Breast epithelium (tissue), 4 donors: ENCODE measurements around the gene PHOSPHO1. TPM values are rescaled to one million over a fixed set of nuclear protein-coding genes. Genes with fewer than 3 reads are reported as not detected.

Experiments
- DNase-seq, 2 donors: peaks; one replicate each; pipeline ENCODE4 v3.0.0-alpha.2; 2019; ENCODE audit warnings: low spot score in 2 of 2
- H3K27ac ChIP-seq, 2 donors: fragments of 200-600 bp; sonication (generic) in 1 of 2; one replicate each; pipeline ENCODE4 v1.5.1; 2016 to 2019; ENCODE audit warnings: mild to moderate bottlenecking in 1 of 2
- H3K27me3 ChIP-seq, 2 donors: fragments of 200-600 bp; sonication (generic) in 1 of 2; one replicate each; pipeline versions ENCODE4 v1.5.1 to v1.6.0; 2017 to 2019; ENCODE audit warnings: control low read depth in 1 of 2, mild to moderate bottlenecking in 1 of 2
- H3K36me3 ChIP-seq: fragments of 200-600 bp; one replicate; pipeline ENCODE4 v1.5.1; 2019
- H3K4me1 ChIP-seq, 2 donors: fragments of 200-600 bp; sonication (generic); one replicate each; pipeline ENCODE4 v1.5.1; 2016 to 2019; ENCODE audit warnings: control low read depth in 1 of 2
- H3K4me3 ChIP-seq, 3 donors: fragments of 200-600 bp; sonication (generic); 1 replicate in 2 of 3; 2 replicates in 1 of 3; pipeline ENCODE4 v1.5.1; 2016 to 2019; ENCODE audit warnings: mild to moderate bottlenecking in 3 of 3, moderate library complexity in 2 of 3
- H3K9me3 ChIP-seq, 2 donors: fragments of 200-600 bp; sonication (generic) in 1 of 2; one replicate each; pipeline ENCODE4 v1.5.1; 2016 to 2019; ENCODE audit warnings: control low read depth in 1 of 2
- CTCF ChIP-seq, 3 donors: fragments of 450-650 bp; IDR thresholded peaks; one replicate each; pipeline ENCODE4 v1.5.1; 2016 to 2017; ENCODE audit warnings: antibody characterized with exemption in 3 of 3, mild to moderate bottlenecking in 3 of 3, moderate library complexity in 3 of 3
- POLR2A ChIP-seq: fragments of 450-650 bp; IDR thresholded peaks from one replicate; pipeline ENCODE4 v1.6.1; 2016; ENCODE audit warnings: antibody characterized with exemption, mild to moderate bottlenecking, moderate library complexity
- POLR2AphosphoS5 ChIP-seq, 3 donors: sonication (generic); formaldehyde crosslinking; IDR thresholded peaks; one replicate each; pipeline ENCODE4 v1.6.1; 2017; ENCODE audit warnings: antibody characterized with exemption in 3 of 3
- intact Hi-C: fragments of 100-400 bp; cut with DNase I; formaldehyde crosslinking; loops from one replicate; pipeline ENCODE4 v1.15.1; 2023; ENCODE audit warnings: low total_unique reads
- total RNA-seq, 3 donors: library from RNA; depleted of rRNA; stranded (reverse); fragments of >200 nt; gene quantifications; one replicate each; pipeline ENCODE4 v1.1.0, GENCODE V29; 2016

PHOSPHO1 gene
- total RNA-seq, 3 donors from 2014 or later, result 0.33 to 0.88 TPM; not detected in 1

- no peaks in the 10 kb centered on the region for H3K9me3 ChIP-seq
- no peaks in the 10 kb centered on the region for H3K4me1 ChIP-seq
- peaks cover 0 to 4% of the 10 kb centered on the region in 2 donors for H3K27me3 ChIP-seq
- no peak overlapping the region for H3K27ac ChIP-seq
- DNase-seq, result no peak
- H3K36me3 ChIP-seq, result no peaks in the 10 kb centered on the region
- TF ChIP-seq POLR2A (no peak), POLR2AphosphoS5 (IDR thresholded peaks at IDR 0.05) (no peak), CTCF (IDR thresholded peaks at IDR 0.05) (no peak)
- no peak overlapping the region for H3K4me3 ChIP-seq
- intact Hi-C loops, result no loop called here
These were observed 12.2 kb upstream of the PHOSPHO1 start for GRCh38 chr17:49242813-49243212.

DNA sequence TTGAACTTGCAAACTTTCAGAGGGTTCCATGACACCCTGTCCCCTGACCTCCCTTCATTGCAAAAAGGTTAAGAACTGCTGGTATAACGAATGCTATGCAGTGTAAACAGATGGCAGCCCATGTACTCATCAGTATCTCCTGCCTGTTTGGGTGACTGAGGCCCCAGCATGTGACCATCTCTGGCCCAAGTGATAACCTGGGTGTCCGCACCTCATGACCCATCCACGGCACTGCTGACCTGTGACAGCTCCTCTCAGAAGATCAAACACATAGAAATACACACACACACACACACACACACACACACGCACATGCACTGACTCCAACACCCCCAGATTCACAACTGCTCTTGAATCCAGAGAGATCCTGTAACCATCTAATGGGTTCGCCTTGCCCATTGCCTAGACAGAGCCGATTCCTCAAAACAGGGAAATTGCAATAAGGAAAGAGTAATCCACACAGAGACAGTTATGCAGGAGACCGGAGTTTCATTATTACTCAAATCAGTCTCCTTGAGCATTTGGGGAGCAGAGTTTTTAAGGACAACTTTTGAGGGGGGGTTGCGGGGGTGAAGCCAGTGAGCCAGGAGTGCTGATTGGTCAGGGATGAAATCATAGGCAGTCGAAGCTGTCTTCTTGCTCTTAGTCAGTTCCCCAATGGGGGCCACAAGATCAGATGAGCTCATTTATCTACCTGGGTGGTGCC, 11.3 kb upstream of the PHOSPHO1 start:
- Histone ChIP-seq H3K36me3 (no peaks in the 10 kb centered on the region), H3K27me3 (peaks cover 0 to 2% of the 10 kb centered on the region in 2 donors), H3K9me3 (no peaks in the 10 kb centered on the region), H3K4me3 (no peak overlapping the region), H3K4me1 (no peaks in the 10 kb centered on the region), H3K27ac (no peak overlapping the region)
- intact Hi-C loops, result no loop called here
- TF ChIP-seq POLR2A (no peak), POLR2AphosphoS5 (IDR thresholded peaks at IDR 0.05) (no peak), CTCF (IDR thresholded peaks at IDR 0.05) (no peak)
- DNase-seq, result no peak

- Histone ChIP-seq H3K36me3 (no peaks in the 10 kb centered on the region), H3K9me3 (no peaks in the 10 kb centered on the region), H3K4me1 (no peaks in the 10 kb centered on the region), H3K27ac (no peak overlapping the region), H3K4me3 (no peak overlapping the region), H3K27me3 (no peaks in the 10 kb centered on the region)
- no peak for DNase-seq
- intact Hi-C loops, result no loop called here
- TF ChIP-seq POLR2AphosphoS5 (IDR thresholded peaks at IDR 0.05) (no peak), CTCF (IDR thresholded peaks at IDR 0.05) (no peak), POLR2A (no peak)
These were observed 10.5 kb upstream of the PHOSPHO1 start for GRCh38 chr17:49241040-49241439.

DNA sequence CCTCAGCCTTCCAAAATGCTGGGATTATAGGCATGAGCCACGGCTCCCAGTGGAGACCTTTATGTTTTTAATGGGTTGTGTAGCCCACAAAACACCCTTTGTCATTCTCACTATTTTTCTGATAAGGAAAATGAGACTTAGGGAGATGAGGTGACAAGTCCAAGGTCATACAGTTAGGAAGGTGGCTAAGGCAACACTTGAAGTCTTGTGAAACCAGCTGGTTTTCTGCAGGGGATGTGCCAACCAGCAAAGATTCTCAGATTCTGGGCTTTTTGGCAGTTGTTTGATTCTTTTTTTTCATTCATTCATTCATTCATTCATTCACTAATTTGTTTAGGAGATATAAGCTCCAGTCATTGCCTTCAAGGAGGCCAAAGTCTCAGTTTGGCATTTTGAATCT, 10.0 kb upstream of the PHOSPHO1 start:
- intact Hi-C loops, result no loop called here
- Histone ChIP-seq H3K9me3 (no peaks in the 10 kb centered on the region), H3K27me3 (no peaks in the 10 kb centered on the region), H3K27ac (no peak overlapping the region), H3K4me3 (no peak overlapping the region), H3K36me3 (no peaks in the 10 kb centered on the region), H3K4me1 (no peaks in the 10 kb centered on the region)
- no peak for DNase-seq
- TF ChIP-seq CTCF (IDR thresholded peaks at IDR 0.05), result no peak
- TF ChIP-seq POLR2AphosphoS5 (IDR thresholded peaks at IDR 0.05), result no peak
- TF ChIP-seq POLR2A, result no peak

- no peak for DNase-seq
- H3K27me3 ChIP-seq, result no peaks in the 10 kb centered on the region
- TF ChIP-seq POLR2A (no peak), POLR2AphosphoS5 (IDR thresholded peaks at IDR 0.05) (no peak), CTCF (IDR thresholded peaks at IDR 0.05) (no peak)
- no peaks in the 10 kb centered on the region for H3K9me3 ChIP-seq
- no peaks in the 10 kb centered on the region for H3K36me3 ChIP-seq
- H3K27ac ChIP-seq, result no peak overlapping the region
- no peaks in the 10 kb centered on the region for H3K4me1 ChIP-seq
- H3K4me3 ChIP-seq, result no peak overlapping the region
- intact Hi-C loops, result no loop called here
These were observed 9.4 kb upstream of the PHOSPHO1 start for GRCh38 chr17:49239963-49240362.
